IPS-18c (cell line): ENCODE data around the gene C19orf12.

ENCODE experiments used
- H3K4me3 ChIP-seq: 2 replicates; pipeline ENCODE4 v1.7.0; 2013; ENCODE audit warnings: low read depth, mild to moderate bottlenecking, low read length, moderate library complexity; ENCODE audit not compliant: insufficient read depth
- H3K9me3 ChIP-seq: one replicate; pipeline ENCODE4 v1.6.1; 2013; ENCODE audit warnings: mild to moderate bottlenecking, low read length, moderate library complexity; ENCODE audit not compliant: control insufficient read depth, insufficient read depth

Gene C19orf12

DNA sequence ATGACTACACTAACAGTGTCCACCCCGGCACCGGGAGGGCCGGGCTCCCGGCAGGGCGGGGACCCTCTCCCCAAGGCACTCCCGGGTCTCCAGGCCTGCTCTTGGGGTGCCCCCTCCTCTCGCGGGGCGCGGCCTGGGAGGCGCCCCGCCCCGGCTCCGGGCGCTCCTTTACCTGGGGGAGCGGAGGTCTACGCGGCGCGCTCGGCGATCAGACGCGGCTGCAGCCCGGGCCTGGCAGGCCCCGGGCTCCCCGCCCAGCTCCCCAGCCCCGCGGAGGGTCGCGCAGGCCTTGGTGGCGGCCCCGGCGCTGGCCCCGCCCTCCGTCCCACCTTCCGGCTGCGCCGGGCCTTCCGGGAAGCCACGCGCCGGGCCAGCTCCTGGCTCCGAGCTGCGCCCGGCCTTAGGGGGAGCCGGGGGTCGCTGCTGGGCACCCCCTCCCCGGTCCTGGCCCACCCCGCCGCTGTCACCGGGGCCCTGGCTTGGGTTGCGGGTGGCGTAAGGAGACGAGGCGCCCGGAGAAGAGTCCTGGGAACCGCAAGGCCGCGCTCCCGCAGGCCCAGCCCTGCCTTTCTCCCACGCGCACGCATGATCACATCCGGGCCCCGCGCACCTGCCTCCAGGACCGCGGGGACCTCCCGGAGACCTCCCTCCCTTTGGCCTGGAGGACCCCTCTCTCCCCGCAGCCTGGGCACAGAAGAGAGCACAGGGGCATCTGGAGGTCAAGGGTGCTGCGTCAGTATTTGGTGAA lies at the start of gene C19orf12:
Gene C19orf12 (minus strand): TSS at position 309 of the 748 bp plus-strand sequence. CDS start 6,848 bp downstream, outside the sequence.
- H3K4me3 ChIP-seq: peak within 1 kb of the TSS; percentile 73
- H3K9me3 ChIP-seq: no peaks in the 10 kb centered on the region

DNA sequence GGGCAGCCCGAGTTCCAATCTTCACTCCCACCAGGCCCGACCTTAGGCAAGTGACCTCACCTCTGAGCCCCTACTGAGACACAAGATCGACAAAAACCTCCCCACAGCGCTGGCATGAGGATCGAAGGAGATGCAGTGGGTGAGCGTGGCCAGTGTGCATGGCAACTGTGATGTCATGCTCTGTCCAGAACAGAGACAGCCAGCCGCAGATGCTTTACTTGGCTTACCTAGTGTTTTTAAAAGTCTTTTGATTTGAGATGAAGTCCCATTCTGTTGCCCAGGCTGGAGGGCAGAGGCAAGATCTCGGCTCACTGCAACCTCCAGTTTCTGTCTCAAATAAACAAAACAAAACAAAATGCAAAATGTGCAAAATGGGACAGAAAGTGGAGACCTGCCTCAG lies 49.3 kb upstream of the C19orf12 start:
- peaks cover 2% of the 10 kb centered on the region for H3K9me3 ChIP-seq
- no peak overlapping the region for H3K4me3 ChIP-seq

DNA sequence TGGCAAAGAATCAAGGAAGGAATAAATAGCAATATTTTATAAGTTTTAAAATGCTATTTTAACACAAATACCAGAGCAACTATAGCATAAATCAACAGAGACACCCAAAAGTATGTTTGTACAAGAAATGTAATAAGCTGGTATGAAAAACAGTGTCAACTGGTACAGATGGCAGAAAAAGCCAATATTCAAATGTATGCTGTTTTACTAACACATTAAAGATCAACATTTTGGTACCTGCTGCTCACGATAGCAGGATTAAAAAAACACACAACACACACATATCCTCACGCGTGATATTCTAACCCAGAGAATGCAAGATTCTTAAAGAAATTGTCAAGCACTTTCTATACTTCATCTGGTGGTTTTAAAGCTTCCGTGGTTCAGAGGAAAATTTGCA lies 48.1 kb upstream of the C19orf12 start:
- Histone ChIP-seq H3K9me3 (peaks cover 4% of the 10 kb centered on the region), H3K4me3 (no peak overlapping the region)

DNA sequence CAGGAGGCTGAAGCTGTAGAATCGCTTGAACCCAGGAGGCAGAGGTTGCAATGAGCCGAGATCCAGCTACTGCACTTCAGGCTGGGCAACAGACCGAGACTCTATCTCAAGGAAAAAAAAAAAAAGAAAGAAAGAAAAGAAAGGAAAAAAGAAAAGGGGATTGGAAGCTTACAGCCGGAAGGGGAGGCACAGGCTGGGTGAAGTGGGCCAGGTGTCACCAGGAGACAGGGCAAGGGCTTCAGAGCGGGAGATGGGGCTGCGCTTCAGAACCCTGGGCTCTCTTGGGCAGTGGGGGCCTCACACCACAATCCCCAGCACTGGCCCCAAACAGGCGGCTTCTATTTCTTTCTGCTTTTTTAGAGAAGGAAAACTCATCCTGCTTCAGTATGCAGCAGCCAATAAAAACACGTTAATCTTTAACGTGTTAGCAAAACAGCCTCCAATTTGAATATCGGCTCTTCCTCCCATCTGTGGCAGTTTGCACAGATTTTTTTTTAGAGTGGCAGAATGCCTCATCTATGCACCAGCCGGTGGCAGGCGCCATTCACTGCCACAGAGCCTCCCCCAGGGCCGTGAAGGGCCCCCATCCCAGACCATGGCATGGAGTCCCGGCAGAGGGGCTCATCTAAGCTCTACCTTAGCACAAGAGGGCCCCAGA lies 46.6 kb upstream of the C19orf12 start:
- Histone ChIP-seq H3K9me3 (peaks cover 4% of the 10 kb centered on the region), H3K4me3 (no peak overlapping the region)

DNA sequence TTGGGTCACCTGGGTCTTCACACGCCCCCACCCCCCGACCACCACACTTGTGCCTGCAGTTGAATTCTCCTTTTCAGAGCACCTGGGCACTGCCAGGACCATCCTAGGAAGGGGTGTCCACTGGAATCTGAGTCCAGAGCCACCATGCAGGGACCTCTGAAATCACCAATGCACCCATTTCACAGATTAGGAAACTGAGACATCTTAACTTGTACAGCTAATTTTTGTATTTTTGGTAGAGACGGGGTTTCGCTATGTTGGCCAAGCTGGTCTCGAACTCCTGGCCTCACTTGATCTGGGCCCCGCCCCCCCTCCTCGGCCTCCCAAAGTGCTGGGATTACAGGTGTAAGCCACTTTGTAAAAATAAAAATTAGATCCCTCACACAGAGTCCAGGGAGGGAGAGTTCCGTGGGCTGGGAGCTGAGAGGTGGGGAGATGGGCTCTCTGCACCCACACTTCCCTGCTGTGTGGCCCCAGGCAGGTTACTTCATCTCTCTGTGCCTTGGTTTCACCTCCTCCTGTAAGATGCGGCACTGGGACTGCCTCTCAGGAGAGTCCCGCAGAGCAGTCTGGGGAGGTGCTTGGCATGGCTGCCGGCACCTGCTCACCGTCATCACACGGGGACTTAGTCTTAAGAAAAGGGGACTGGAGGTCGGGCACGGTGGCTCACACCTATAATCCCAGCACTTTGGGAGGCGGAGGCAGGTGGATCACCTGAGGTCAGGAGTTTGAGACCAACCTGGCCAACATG lies 45.9 kb upstream of the C19orf12 start:
- peaks cover 4% of the 10 kb centered on the region for H3K9me3 ChIP-seq
- no peak overlapping the region for H3K4me3 ChIP-seq

DNA sequence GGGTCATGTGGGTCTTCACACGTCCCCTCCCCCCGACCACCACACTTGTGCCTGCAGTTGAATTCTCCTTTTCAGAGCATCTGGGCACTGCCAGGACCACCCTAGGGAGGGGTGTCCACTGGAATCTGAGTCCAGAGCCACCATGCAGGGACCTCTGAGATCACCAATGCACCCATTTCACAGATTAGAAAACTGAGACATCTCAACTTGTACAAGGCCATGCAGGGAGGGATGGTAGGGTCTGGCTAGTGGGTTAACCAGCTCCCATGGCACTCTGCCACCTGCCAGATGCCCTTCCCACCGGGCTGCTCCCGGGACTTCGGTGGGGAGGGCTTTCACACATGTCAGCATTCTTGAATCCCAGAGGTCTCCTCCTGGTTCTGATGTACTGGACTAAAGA lies 44.3 kb upstream of the C19orf12 start:
- H3K9me3 ChIP-seq: peaks cover 4% of the 10 kb centered on the region
- no peak overlapping the region for H3K4me3 ChIP-seq

DNA sequence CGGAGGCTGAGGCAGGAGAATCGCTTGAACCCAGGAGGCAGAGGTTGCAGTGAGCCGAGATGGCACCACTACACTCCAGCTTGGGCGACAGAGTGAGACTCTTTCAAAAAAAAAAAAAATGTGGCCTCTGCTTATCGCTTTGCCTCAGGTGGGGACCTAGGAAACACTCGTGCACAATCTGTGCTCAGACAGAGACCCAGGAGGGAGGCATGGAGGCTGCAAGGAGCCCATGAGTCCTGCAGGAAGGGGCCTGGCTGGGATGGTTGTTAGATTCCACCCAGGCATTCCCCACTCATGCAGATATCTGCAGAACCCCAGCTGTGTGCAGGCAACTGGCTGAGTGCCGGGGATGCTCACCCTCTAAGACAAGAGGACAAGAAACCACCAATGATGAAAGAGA lies 43.8 kb upstream of the C19orf12 start:
- peaks cover 4% of the 10 kb centered on the region for H3K9me3 ChIP-seq

DNA sequence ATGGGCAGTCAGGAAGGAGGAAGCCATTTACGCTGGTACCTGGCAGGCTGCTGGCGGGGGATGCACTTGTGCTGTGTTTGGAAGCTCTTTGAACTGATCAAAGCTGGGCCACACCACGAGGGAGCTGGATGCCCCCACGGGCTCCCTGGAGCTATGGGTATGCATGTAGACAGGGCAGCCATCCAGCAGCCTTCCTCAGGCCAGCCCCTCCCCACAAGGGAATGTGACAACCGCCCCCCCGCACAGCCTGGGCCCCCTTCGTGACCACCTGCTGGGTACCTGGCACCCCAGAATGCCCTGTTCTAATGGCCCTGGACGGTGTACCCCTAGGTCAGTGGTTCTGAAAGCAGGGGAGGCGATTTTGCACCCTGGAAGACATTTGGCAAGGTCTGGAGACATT lies 42.5 kb upstream of the C19orf12 start:
- Histone ChIP-seq H3K9me3 (peaks cover 4% of the 10 kb centered on the region), H3K4me3 (no peak overlapping the region)

More for the DNA sequence above, 43.8 kb upstream of the C19orf12 start:
- H3K4me3 ChIP-seq: no peak overlapping the region

DNA sequence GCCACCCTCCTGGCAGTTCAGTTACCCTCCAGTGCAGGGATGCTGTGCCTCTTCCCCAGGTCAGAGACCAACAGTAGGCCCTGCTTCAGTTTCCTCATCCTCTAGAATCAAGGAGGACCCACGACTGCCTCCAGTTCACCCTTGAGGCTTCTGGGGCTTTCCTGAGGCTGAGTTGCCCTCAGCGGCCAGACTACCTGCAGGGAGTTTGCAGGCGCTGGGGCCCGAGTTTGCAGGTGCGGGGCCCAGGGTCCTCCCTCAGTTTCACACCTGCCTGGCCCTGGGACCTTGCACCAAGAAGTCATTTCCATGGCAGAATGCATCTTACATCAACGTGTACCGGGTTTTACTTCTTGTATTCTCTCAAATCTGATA lies 38.9 kb upstream of the C19orf12 start:
- peaks cover 3% of the 10 kb centered on the region for H3K9me3 ChIP-seq
- no peak overlapping the region; the same call in 1 of the 2 replicates for H3K4me3 ChIP-seq

DNA sequence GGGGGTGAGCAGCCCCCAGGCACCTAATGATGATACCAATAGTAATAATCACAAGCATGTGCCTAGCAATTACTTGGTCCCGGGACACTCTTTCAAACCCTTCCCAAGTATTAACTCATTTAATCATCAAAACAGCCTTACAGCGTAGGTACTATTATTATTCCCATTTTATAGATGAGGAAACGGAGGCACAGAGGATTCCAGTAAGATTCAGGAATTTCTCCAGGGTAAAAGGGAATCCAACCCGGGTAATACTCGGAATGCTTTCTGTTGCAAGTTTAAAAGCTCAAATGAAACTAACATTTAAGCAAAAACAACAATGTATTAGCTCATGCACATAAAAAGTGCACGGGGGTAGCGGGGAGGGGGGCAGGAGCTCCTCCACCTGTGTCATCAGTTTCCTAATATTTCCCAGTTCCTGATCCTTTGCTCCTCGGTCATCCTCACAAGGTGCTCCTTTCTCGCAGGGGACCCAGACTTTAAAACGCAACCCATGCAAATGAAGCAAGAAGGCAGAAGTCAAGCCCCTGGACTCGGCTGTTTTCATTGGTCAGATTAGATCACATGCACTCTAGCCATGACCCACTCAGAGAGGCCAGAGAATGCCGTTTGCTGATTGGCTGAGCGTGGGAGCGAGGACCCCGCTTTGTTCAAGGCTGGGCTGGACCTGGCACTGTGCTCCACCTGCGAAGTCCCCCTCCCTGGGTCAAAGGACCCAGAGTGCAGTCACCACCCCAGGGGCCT lies 38.3 kb upstream of the C19orf12 start:
- no peak overlapping the region for H3K4me3 ChIP-seq
- peaks cover 2% of the 10 kb centered on the region for H3K9me3 ChIP-seq

DNA sequence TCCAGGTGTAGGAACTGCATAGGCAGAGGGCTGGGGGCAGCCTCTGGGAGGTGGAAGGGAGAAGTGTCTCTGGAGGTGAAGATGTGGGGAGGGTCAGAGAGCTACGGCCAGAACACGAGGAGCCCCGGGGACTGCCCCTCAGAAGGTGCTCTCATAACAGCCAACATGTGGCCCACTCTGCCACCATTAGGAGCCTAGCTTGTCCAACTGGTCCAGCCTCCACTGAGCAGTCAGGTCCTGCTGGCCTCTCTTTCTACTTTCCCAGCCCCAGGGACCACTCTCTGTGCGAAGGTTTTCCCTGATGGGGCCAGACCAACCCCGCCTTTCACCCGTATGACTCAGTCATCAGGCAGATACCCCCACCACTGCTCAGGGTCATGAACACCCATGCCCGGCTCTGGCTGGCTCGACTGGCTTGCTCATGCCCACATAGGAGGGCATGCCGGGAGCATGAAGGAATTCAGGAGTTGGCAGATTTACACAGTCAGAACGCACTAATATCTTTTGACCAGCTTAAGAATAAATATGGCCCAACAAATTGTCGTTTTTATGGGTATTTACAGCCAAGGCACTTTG lies 37.5 kb upstream of the C19orf12 start:
- Histone ChIP-seq H3K9me3 (peaks cover 2% of the 10 kb centered on the region), H3K4me3 (no peak overlapping the region)

DNA sequence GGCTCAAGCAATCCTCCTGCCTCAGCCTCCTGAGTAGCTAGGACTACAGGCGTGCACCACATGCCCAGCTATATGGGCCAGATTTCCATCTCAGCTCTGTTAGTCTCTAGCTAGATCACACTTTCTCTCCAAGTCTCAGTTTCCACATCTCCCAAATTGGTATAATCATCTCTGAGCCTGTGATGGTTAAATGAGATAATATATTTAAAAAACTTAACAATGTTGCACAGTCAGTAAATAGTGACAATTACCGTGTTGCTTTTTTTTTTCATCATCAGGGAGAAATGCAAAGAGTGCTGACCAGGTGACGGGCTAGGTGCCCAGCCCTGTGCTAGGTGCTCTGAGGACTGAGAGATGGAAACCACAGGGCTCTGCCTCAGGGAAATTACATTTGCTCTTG lies 36.9 kb upstream of the C19orf12 start:
- H3K9me3 ChIP-seq: peaks cover 2% of the 10 kb centered on the region
- H3K4me3 ChIP-seq: no peak overlapping the region

DNA sequence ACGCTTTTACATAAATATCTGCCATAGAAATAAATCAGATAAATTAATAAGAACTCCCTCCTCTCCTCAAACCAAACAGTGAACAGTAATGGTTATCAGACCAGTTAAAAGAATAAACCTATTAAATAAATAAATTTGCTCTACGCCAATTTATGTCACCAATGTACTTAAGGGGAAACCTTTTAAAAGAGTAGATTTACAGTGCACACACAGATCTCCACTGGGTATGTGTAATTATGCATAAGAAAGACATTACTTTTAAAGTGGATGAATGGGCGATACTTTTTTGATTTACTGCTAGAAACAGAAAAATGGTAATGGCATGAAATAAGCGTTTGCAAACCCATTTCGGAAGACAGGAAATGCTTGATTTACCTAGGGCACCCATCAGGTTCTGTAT lies 34.9 kb upstream of the C19orf12 start:
- no peak overlapping the region for H3K4me3 ChIP-seq
- peaks cover 2% of the 10 kb centered on the region for H3K9me3 ChIP-seq

DNA sequence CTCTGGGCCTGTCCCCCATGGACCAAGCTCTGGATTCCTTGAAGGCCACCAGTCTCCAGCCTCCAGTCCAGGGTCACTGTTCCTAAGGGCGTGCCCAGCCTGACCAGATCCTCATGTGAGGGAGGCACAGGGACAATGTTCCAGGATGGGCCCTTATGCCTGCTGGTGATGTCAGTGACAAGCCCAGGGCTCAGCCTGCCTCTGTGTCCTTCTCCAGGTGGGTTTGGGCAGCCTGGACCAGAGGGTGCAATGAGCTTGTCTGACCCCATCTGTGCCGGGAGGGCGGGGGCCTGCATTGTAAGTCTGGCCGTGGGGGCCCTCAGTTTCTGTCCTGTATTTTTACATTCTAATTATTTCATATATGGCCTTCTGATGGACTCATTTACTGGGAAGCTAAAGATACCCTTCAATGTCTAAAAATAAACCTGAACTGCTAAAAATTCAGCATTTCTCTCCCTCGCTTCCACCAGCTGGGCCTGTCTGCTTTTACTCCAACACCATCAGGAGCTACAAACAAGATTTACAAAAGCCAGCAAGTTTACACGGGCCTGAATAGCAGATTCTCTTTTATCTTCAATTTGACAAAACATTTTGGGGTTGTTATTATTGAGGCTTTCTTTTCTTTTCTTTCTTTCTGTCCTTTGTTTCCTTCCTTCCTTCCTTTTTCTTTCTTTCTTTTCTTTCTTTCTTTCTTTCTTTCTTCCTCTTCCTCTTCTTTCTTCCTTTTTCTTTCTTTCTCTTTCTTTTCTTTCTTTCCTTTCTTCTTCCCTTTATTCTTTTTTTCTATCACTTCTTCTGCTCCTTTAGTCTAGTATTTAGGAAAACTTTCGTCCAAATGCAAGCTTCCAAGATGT lies 34.2 kb upstream of the C19orf12 start:
- Histone ChIP-seq H3K9me3 (peaks cover 2% of the 10 kb centered on the region), H3K4me3 (no peak overlapping the region)

DNA sequence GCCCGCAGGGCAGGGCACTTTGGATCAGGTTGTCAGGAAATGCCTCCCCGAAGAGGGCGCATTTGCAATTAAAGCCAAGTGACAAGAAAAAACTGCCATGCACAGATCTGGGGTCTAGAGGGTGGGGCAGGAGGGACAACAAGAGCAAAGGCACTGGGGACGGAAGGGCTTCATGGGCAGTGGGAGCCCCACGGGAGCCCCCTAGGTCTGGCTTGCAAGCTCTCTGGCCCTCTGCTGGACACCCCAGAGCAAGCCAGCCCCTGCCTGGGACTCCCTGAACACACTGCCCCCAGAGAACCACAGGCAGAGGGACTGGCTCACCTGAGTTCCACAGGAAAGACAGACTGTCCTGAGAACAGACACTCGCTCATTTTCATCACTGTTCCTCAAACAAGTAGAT lies 30.2 kb upstream of the C19orf12 start:
- no peak overlapping the region for H3K4me3 ChIP-seq
- H3K9me3 ChIP-seq: peaks cover under 1% of the 10 kb centered on the region

DNA sequence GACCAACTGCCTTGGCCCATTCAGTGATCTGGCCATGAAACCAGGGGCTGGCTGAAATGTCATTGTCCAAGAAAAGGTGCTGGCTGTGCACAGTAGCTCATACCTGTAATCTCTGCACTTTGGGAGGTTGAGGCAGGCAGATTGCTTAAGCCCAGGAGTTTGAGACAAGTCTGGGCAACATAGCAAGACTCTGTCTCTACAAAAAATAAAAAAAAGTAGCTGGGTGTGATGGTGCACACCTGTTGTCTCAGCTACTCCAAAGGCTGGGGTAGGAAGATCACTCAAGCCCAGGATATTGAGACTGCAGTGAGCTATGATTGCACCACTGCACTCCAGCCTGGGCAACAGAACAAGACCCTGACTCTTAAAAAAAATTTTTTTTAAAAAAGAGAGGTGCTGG lies 28.6 kb upstream of the C19orf12 start:
- Histone ChIP-seq H3K9me3 (no peaks in the 10 kb centered on the region), H3K4me3 (no peak overlapping the region)
